ENCODE data around the gene MSX1. TPM values are rescaled to one million over a fixed set of nuclear protein-coding genes. Genes with fewer than 3 reads are reported as not detected.

Gene MSX1
- total RNA-seq, 4 donors from 2014 or later, result 11.6 to 15.2 (median 12.6) TPM

GRCh38 chr4:4873203-4873602 lies 13.7 kb downstream of the MSX1 start:
- no peak for TF ChIP-seq CTCF (IDR thresholded peaks at IDR 0.05; ENCODE audit: low read depth)

GRCh38 chr4:4874254-4874653 lies 14.8 kb downstream of the MSX1 start:
- no peak for TF ChIP-seq CTCF (IDR thresholded peaks at IDR 0.05; ENCODE audit: low read depth)

- TF ChIP-seq CTCF (IDR thresholded peaks at IDR 0.05; ENCODE audit: low read depth), result no peak
These were observed 15.7 kb downstream of the MSX1 start for GRCh38 chr4:4875147-4875546.

- no peak for TF ChIP-seq CTCF (IDR thresholded peaks at IDR 0.05; ENCODE audit: low read depth)
These were observed 16.1 kb downstream of the MSX1 start for GRCh38 chr4:4875611-4876010.

- TF ChIP-seq CTCF (IDR thresholded peaks at IDR 0.05; ENCODE audit: low read depth), result no peak
These were observed 17.6 kb downstream of the MSX1 start for GRCh38 chr4:4876945-4877661.

GRCh38 chr4:4880492-4880891 lies 21.0 kb downstream of the MSX1 start:
- TF ChIP-seq CTCF (IDR thresholded peaks at IDR 0.05; ENCODE audit: low read depth), result no peak

GRCh38 chr4:4881432-4881831 lies 22.0 kb downstream of the MSX1 start:
- no peak for TF ChIP-seq CTCF (IDR thresholded peaks at IDR 0.05; ENCODE audit: low read depth)
